ENCODE measurements around the gene GRID2. TPM values are rescaled to one million over a fixed set of nuclear protein-coding genes. Genes with fewer than 3 reads are reported as not detected.

The GRID2 gene
- total and polyA plus RNA-seq, 2 donors (not counting 1 experiment from before 2014, with no cell fraction given): under 0.01 to 0.02 TPM

DNA sequence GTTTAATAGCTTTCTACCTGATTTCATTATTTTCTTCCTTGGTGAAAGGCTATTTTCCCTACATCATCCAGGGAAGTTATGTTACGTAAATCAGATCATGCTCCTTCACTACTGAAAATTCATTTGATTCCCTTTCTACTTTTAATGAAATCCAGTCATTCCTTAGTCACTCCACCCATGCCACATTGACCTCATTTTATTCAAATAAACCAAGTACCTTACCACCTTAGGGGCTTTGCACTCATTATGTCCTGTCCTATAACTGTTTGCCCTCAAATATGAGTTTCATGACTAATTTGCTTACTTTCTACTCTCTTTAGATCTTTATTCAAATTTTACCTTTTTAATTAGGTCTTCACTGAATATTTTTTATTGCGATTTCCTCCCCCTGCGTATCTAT, 374.0 kb downstream of the GRID2 start:
- Histone ChIP-seq H3K4me2 (ENCODE audit: extremely low read depth, insufficient read depth, low read length) (no peak overlapping the region), H3K36me3 (ENCODE audit: control insufficient read depth, insufficient read depth, low read length) (no peaks in the 10 kb centered on the region), H4K20me1 (ENCODE audit: control insufficient read depth, extremely low read depth, insufficient read depth, low read length) (no peaks in the 10 kb centered on the region), H2AFZ (ENCODE audit: low read length) (no peak overlapping the region), H3K27me3 (ENCODE audit: control insufficient read depth, insufficient read depth, low read length) (no peaks in the 10 kb centered on the region), H3K27ac (ENCODE audit: insufficient read depth, low read length) (no peak overlapping the region), H3K4me3 (replicated peaks in 1 of 4; ENCODE audit: control extremely low read depth in 1 of 4, insufficient read depth in 1 of 4, low read depth in 3 of 4, low read length in 4 of 4) (no peak overlapping the region), H3K4me1 (ENCODE audit: control insufficient read depth, extremely low read depth, insufficient read depth, low read length) (no peaks in the 10 kb centered on the region), H3K9me3 (ENCODE audit: control insufficient read depth, insufficient read depth, low read depth, low read length) (no peaks in the 10 kb centered on the region), H3K9ac (ENCODE audit: insufficient read depth, low read length) (no peak overlapping the region), H3K79me2 (ENCODE audit: control insufficient read depth, insufficient read depth, low read length) (no peaks in the 10 kb centered on the region)
- TF ChIP-seq, protein P1, sequence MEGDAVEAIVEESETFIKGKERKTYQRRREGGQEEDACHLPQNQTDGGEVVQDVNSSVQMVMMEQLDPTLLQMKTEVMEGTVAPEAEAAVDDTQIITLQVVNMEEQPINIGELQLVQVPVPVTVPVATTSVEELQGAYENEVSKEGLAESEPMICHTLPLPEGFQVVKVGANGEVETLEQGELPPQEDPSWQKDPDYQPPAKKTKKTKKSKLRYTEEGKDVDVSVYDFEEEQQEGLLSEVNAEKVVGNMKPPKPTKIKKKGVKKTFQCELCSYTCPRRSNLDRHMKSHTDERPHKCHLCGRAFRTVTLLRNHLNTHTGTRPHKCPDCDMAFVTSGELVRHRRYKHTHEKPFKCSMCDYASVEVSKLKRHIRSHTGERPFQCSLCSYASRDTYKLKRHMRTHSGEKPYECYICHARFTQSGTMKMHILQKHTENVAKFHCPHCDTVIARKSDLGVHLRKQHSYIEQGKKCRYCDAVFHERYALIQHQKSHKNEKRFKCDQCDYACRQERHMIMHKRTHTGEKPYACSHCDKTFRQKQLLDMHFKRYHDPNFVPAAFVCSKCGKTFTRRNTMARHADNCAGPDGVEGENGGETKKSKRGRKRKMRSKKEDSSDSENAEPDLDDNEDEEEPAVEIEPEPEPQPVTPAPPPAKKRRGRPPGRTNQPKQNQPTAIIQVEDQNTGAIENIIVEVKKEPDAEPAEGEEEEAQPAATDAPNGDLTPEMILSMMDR (conservative IDR thresholded peaks at IDR 0.05 in 1 of 2, IDR thresholded peaks at IDR 0.05 in 1 of 2; ENCODE audit: low read depth in 1 of 2, low read length in 2 of 2): no peak
- TF ChIP-seq EZH2 (IDR thresholded peaks at IDR 0.05; ENCODE audit: low read length, missing control alignments): no peak
- DNase-seq (ENCODE audit: low read depth in 2 of 2): no peak

DNA sequence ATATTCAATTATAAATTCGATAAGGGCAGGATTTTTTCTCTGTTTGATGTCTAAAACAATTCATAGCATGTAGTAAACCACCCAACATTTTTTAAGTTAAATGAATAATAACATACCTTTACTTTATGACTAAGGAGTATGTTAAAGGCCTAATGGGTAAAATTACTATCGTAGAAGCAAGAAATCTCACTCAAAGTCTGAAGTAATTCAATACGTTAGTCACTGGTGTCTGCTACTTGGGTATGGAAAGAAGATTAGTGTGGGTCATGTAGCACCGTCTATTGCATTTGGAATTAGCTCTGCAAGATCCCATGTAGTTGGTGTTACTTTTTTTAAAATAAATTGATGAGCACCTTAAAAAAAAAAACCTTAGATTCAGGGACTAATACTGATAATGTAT, 374.5 kb downstream of the GRID2 start:
- H3K27me3 ChIP-seq (ENCODE audit: control insufficient read depth, insufficient read depth, low read length): no peaks in the 10 kb centered on the region
- no peak overlapping the region for H3K9ac ChIP-seq (ENCODE audit: insufficient read depth, low read length)
- TF ChIP-seq, protein P1 (conservative IDR thresholded peaks at IDR 0.05 in 1 of 2, IDR thresholded peaks at IDR 0.05 in 1 of 2; ENCODE audit: low read depth in 1 of 2, low read length in 2 of 2): no peak
- TF ChIP-seq EZH2 (IDR thresholded peaks at IDR 0.05; ENCODE audit: low read length, missing control alignments): no peak
- H3K4me2 ChIP-seq (ENCODE audit: extremely low read depth, insufficient read depth, low read length): no peak overlapping the region
- H3K36me3 ChIP-seq (ENCODE audit: control insufficient read depth, insufficient read depth, low read length): no peaks in the 10 kb centered on the region
- H4K20me1 ChIP-seq (ENCODE audit: control insufficient read depth, extremely low read depth, insufficient read depth, low read length): no peaks in the 10 kb centered on the region
- DNase-seq (ENCODE audit: low read depth in 2 of 2): no peak
- no peak overlapping the region for H3K27ac ChIP-seq (ENCODE audit: insufficient read depth, low read length)
- H3K79me2 ChIP-seq (ENCODE audit: control insufficient read depth, insufficient read depth, low read length): no peaks in the 10 kb centered on the region
- H3K4me1 ChIP-seq (ENCODE audit: control insufficient read depth, extremely low read depth, insufficient read depth, low read length): no peaks in the 10 kb centered on the region
- H3K4me3 ChIP-seq (replicated peaks in 1 of 4; ENCODE audit: control extremely low read depth in 1 of 4, insufficient read depth in 1 of 4, low read depth in 3 of 4, low read length in 4 of 4): no peak overlapping the region
- H2AFZ ChIP-seq (ENCODE audit: low read length): no peak overlapping the region
- no peaks in the 10 kb centered on the region for H3K9me3 ChIP-seq (ENCODE audit: control insufficient read depth, insufficient read depth, low read depth, low read length)

DNA sequence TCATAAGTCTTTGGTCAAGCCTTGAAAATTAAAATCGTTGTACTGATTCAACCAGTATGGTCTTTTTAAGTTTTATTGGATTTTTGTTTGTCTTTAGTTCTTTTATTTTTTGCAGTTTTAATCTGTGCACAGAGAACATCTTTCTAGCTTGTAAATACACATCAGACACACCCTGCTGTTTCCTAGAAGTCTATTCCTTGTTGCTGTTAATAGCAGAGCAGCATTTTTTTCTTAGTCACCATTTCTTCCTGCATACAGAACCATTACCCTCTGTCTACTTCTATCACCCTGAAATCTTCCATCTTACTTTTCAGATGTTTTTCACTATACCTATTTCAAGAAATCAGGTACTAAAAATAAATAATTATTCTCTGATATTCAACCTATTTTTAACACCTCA, 375.4 kb downstream of the GRID2 start:
- Histone ChIP-seq H3K9ac (ENCODE audit: insufficient read depth, low read length) (no peak overlapping the region), H4K20me1 (ENCODE audit: control insufficient read depth, extremely low read depth, insufficient read depth, low read length) (no peaks in the 10 kb centered on the region), H3K27ac (ENCODE audit: insufficient read depth, low read length) (no peak overlapping the region), H3K4me2 (ENCODE audit: extremely low read depth, insufficient read depth, low read length) (no peak overlapping the region), H3K4me3 (replicated peaks in 1 of 4; ENCODE audit: control extremely low read depth in 1 of 4, insufficient read depth in 1 of 4, low read depth in 3 of 4, low read length in 4 of 4) (no peak overlapping the region), H3K4me1 (ENCODE audit: control insufficient read depth, extremely low read depth, insufficient read depth, low read length) (no peaks in the 10 kb centered on the region), H2AFZ (ENCODE audit: low read length) (no peak overlapping the region), H3K79me2 (ENCODE audit: control insufficient read depth, insufficient read depth, low read length) (no peaks in the 10 kb centered on the region), H3K27me3 (ENCODE audit: control insufficient read depth, insufficient read depth, low read length) (no peaks in the 10 kb centered on the region), H3K9me3 (ENCODE audit: control insufficient read depth, insufficient read depth, low read depth, low read length) (no peaks in the 10 kb centered on the region), H3K36me3 (ENCODE audit: control insufficient read depth, insufficient read depth, low read length) (no peaks in the 10 kb centered on the region)
- no peak for DNase-seq (ENCODE audit: low read depth in 2 of 2)
- TF ChIP-seq EZH2 (IDR thresholded peaks at IDR 0.05; ENCODE audit: low read length, missing control alignments): no peak
- TF ChIP-seq, protein P1 (conservative IDR thresholded peaks at IDR 0.05 in 1 of 2, IDR thresholded peaks at IDR 0.05 in 1 of 2; ENCODE audit: low read depth in 1 of 2, low read length in 2 of 2): no peak

Data from fibroblast of lung (primary cell).